PC-9 (cell line): ENCODE data around the gene LRP1. TPM values are rescaled to one million over a fixed set of nuclear protein-coding genes. Genes with fewer than 3 reads are reported as not detected.

Experiments
- BruUV-seq: library from RNA; stranded (reverse); fragments of 400-500 nt; replicated peaks from 2 replicates; lab custom pipeline; 2021; lab: Mats Ljungman, UMichigan
- CTCF ChIA-PET: fragments of 300-600 bp; sonication (Branson Sonifier 250); formaldehyde crosslinking; loops from one replicate; lab custom pipeline; 2022; ENCODE audit warnings: antibody characterized with exemption; lab: Charles Lee
- POLR2A ChIA-PET: fragments of 300-600 bp; sonication (Branson Sonifier 250); formaldehyde crosslinking; loops from one replicate; lab custom pipeline; 2022; ENCODE audit warnings: antibody characterized with exemption; ENCODE audit not compliant: unreplicated experiment; lab: Charles Lee
- DNase-seq, 2 experiments: peaks; one replicate each; pipeline versions ENCODE4 v3.0.0 to v3.0.0-alpha.2; 2015 to 2022; ENCODE audit warnings: mixed read lengths in 1 of 2
- H2AFZ ChIP-seq: fragments of 200-600 bp; sonication (generic); 2 replicates; pipeline ENCODE4 v1.8.1; 2017; ENCODE audit warnings: antibody characterized with exemption
- H3F3A ChIP-seq: fragments of 200-600 bp; sonication (generic); 2 replicates; pipeline ENCODE4 v1.8.1; 2017; ENCODE audit warnings: antibody characterized with exemption, mild to moderate bottlenecking, low read depth; ENCODE audit not compliant: insufficient read depth
- H3K27ac ChIP-seq: fragments of 200-600 bp; sonication (generic); 2 replicates; pipeline ENCODE4 v1.6.1; 2016; ENCODE audit warnings: mixed run types
- H3K27me3 ChIP-seq: fragments of 200-600 bp; sonication (generic); 2 replicates; pipeline ENCODE4 v1.6.1; 2016; ENCODE audit warnings: low read depth, mixed run types; ENCODE audit not compliant: insufficient read depth
- H3K36me3 ChIP-seq: fragments of 200-600 bp; sonication (generic); 2 replicates; pipeline ENCODE4 v1.6.1; 2016; ENCODE audit warnings: low read depth, mixed run types
- H3K4me1 ChIP-seq: fragments of 200-600 bp; sonication (generic); replicated peaks from 2 replicates; pipeline ENCODE4 v1.6.1; 2016; ENCODE audit warnings: mixed run types; ENCODE audit not compliant: insufficient read depth
- H3K4me2 ChIP-seq: fragments of 200-600 bp; sonication (generic); 2 replicates; pipeline ENCODE4 v1.6.1; 2017; ENCODE audit warnings: mixed run types
- H3K4me3 ChIP-seq: fragments of 200-600 bp; sonication (generic); 2 replicates; pipeline ENCODE4 v1.6.1; 2016; ENCODE audit warnings: mixed run types
- H3K79me2 ChIP-seq: fragments of 200-600 bp; sonication (generic); 2 replicates; pipeline ENCODE4 v1.6.1; 2017; ENCODE audit warnings: low read depth, mixed run types
- H3K9me2 ChIP-seq: fragments of 200-600 bp; sonication (generic); 2 replicates; pipeline ENCODE4 v1.8.1; 2017; ENCODE audit warnings: mild to moderate bottlenecking; ENCODE audit not compliant: insufficient read depth
- H3K9me3 ChIP-seq: fragments of 200-600 bp; sonication (generic); 2 replicates; pipeline ENCODE4 v1.8.1; 2016; ENCODE audit warnings: low read depth; ENCODE audit not compliant: insufficient read depth
- H4K20me1 ChIP-seq: fragments of 200-600 bp; sonication (generic); 2 replicates; pipeline ENCODE4 v1.8.1; 2017; ENCODE audit not compliant: insufficient read depth
- CTCF ChIP-seq: fragments of 200-600 bp; sonication (generic); conservative IDR thresholded peaks from 2 replicates; pipeline ENCODE4 v1.6.1; 2017; ENCODE audit warnings: mixed run types, antibody characterized with exemption, mild to moderate bottlenecking, moderate library complexity
- EZH2 ChIP-seq: fragments of 200-600 bp; sonication (generic); IDR thresholded peaks from 2 replicates; pipeline ENCODE4 v1.8.0; 2017; ENCODE audit warnings: antibody characterized with exemption, low read depth
- intact Hi-C: fragments of 100-400 bp; cut with micrococcal nuclease; formaldehyde crosslinking; loops from one replicate; pipeline ENCODE4 v1.10.0; 2022; ENCODE audit not compliant: unreplicated experiment
- total RNA-seq: library from RNA; stranded (reverse); gene quantifications from 2 replicates; pipeline ENCODE4 v1.2.3, GENCODE V29; 2021

LRP1 gene
- total RNA-seq, 1 experiment from 2014 or later: 51.4 TPM

GRCh38 chr12:57111031-57111734 lies 17.1 kb upstream of the LRP1 start, which contains the start of gene STAT6:
TSS of gene STAT6 (minus strand) at chr12:57111362. CDS start at chr12:57108278, 3,084 bp downstream.
- ChIA-PET CTCF (interaction anchor here (0.5 to 2.5 kb wide), 18 partner anchors 10 to 993 kb away, joined by 3 to 25 read pairs (median 4); partner anchors contain the start of genes NEMP1 and ZC3H10), POLR2A (interaction anchor here (0.6 to 2.5 kb wide), 8 partner anchors 9 to 132 kb away, joined by 3 to 28 read pairs (median 11); partner anchors contain the start of genes LRP1, NAB2 and SHMT2)
- peaks cover 25% of the 10 kb centered on the region for H3K4me1 ChIP-seq
- no TSS peak for BruUV-seq
- H3K4me2 ChIP-seq: peak within 1 kb of the TSS; percentile 91
- peak within 1 kb of the TSS; percentile 78 for H2AFZ ChIP-seq
- peaks cover 22% of the 10 kb centered on the region for H3F3A ChIP-seq
- intact Hi-C loops: loop anchor here (1.0 to 5.0 kb wide), 3 partner anchors 23 to 354 kb away; no protein-coding TSS in a partner anchor
- H3K4me3 ChIP-seq: peak within 1 kb of the TSS; percentile 81
- H3K27me3 ChIP-seq: no peaks in the 10 kb centered on the region
- H3K9me3 ChIP-seq: no peaks in the 10 kb centered on the region
- peak within 1 kb of the TSS; percentile 87 for H3K27ac ChIP-seq
- H3K79me2 ChIP-seq: peaks cover 21% of the 10 kb centered on the region
- TF ChIP-seq CTCF: no peak; the same call in 1 of the 2 replicates
- no peak for TF ChIP-seq EZH2
- no peaks in the 10 kb centered on the region for H4K20me1 ChIP-seq
- no peaks in the 10 kb centered on the region for H3K9me2 ChIP-seq
- DNase-seq: peak; percentile 59 to 75
- 0 out of 2 replicates have a peak, but pooled peaks cover 8% of the 10 kb centered on the region for H3K36me3 ChIP-seq

- ChIA-PET POLR2A (interaction anchor here (0.6 to 2.5 kb wide), 16 partner anchors 12 to 923 kb away, joined by 4 to 32 read pairs (median 8); partner anchors contain the start of genes NAB2 and SMARCC2), CTCF (interaction anchor here (0.5 to 2.5 kb wide), 14 partner anchors 16 to 753 kb away, joined by 3 to 25 read pairs (median 5); partner anchors contain the start of genes LRP1, NEMP1 and STAT2)
- Histone ChIP-seq H3K27ac (0 out of 2 replicates have a peak overlapping the region, but pooled peaks have one; percentile 87), H3K4me2 (peak overlapping the region; percentile 91), H3K27me3 (no peaks in the 10 kb centered on the region), H4K20me1 (no peaks in the 10 kb centered on the region), H3K4me3 (peak overlapping the region; percentile 81; the same call in 1 of the 2 replicates), H3K36me3 (no peaks in the 10 kb centered on the region), H2AFZ (no peak overlapping the region; the same call in 1 of the 2 replicates), H3K9me2 (no peaks in the 10 kb centered on the region), H3K79me2 (peaks cover 21% of the 10 kb centered on the region), H3F3A (peaks cover 22% of the 10 kb centered on the region), H3K4me1 (peaks cover 25% of the 10 kb centered on the region), H3K9me3 (no peaks in the 10 kb centered on the region)
- TF ChIP-seq CTCF (peak; percentile 38), EZH2 (no peak)
- no peak for DNase-seq
- intact Hi-C loops: loop anchor here (1.0 to 5.0 kb wide), 5 partner anchors 34 to 355 kb away; partner anchors contain the start of gene NEMP1
- no TSS peak for BruUV-seq
These were observed 15.6 kb upstream of the LRP1 start for GRCh38 chr12:57112492-57113294.
